ENCODE measurements around the gene CADM2.

The CADM2 gene

DNA sequence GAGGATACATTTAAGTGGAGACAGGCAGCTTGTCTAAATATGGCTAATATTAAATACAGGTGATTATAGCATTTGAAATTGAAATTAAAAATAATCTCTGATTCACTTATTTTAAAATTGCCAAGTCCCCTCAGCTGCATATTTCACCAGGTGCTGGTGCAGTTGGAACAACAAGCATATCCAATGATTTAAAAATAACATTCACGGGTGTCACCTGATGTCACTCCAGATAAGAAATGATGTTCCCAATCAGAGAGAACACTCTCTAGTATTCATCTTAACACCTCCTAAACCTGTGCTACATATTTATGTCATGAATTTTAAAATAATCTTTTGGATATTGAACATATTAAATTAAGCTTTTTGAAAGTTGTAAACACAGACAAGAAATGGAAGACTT is 249.9 kb downstream of the CADM2 start:
- no peak for DNase-seq

DNA sequence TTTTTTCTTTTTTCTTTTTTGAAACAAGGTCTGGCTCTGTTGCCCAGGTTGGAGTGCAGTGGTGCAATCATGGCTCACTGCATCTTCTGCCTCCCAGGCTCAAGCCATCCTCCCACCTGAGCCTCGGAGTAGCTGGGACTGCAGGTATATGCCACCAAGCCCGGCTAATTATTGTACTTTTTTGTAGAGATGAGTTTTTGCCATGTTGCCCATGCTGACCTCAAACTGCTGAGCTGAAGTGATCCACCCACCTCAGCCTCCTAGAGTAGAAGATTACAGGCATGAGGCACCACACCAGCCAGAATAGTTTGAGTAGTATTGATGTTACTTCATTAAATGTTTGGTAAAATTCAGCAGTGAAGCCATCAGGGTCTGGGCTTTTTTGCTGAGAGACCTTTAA is 251.8 kb downstream of the CADM2 start:
- no peak for DNase-seq

DNA sequence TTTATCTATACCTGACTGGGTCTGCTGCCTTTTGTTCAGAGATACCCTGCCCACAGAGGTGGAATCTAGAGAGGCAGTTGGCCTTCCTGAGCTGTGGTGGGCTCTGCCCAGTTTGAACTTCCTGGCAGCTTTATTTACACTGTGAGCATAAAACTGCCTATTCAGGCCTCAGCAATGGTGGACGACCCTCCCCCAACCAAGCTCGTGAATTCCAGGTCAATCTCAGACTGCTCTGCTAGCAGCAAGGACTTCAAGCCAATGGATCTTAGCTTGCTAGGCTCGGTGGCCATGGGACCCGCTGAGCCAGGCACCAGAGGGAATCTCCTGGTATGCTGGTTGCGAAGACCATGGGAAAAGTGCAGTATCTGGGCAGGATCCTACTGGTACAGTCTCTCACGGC is 270.2 kb downstream of the CADM2 start:
- DNase-seq, result no peak

DNA sequence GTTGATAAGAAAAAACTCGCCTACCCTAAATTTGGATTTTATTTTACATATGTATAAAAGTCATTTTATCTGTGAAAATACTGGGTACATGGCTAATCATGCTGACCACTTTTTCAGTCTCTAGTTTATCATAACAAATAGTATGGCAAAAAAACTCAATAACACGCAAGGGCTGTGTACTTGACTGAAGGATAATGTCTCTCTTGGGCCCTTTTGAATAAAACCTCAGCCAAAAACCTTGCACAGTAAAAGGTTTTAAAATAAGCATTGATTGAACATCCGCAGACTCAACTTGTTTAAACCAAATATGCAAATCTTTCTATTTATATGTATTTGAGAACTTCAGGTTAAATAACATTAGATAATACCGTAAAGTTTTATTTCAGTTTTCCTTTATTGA is 285.3 kb downstream of the CADM2 start:
- DNase-seq, result no peak

DNA sequence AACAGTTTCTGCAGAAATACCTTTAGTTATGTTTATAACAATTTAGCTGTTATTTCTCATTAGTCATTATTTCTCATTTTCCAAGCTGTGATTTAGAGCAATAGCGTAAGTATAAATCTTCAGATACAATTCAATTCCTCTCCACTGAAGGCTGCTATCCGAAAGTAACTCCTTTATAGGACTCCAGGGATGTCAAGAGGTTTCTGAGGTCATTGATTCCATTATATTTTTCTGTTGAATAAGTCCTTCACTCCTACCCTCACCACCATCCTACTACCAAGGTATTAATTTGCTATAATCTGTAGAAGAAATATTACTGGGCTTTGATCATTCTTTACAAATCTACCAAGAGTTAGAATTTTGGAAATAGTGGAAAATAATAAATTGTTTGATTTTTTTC is 285.7 kb downstream of the CADM2 start:
- no peak for DNase-seq

GRCh38 chr3:85251766-85252165 is 293.0 kb downstream of the CADM2 start:
- no peak for DNase-seq

- no peak for DNase-seq
Observed at GRCh38 chr3:85252686-85253085, 293.9 kb downstream of the CADM2 start.

- no peak for DNase-seq
Observed at GRCh38 chr3:85254738-85255137, 295.9 kb downstream of the CADM2 start.

- DNase-seq, result no peak
Observed at GRCh38 chr3:85255949-85256348, 297.2 kb downstream of the CADM2 start.

GRCh38 chr3:85258326-85258725 is 299.5 kb downstream of the CADM2 start:
- no peak for DNase-seq

DNA sequence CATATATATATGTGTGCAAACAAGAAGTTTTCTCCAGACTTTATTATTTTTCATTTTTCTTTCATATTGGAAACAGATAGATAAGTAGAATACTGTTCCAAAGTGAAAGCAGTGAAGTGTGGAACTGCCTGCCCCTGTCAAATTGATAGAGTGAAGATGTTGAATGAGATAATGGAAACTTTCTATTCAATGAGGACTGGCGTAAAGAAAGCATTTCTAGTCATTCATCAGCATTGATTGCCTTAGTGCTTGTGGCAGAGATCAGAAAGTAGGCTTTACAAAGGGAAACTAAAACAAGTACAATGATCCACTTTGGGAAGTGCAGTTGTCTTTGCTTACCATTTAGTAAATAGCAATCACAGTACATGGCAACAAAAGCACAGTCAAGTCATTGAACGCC is 300.0 kb downstream of the CADM2 start:
- DNase-seq, result no peak

DNA sequence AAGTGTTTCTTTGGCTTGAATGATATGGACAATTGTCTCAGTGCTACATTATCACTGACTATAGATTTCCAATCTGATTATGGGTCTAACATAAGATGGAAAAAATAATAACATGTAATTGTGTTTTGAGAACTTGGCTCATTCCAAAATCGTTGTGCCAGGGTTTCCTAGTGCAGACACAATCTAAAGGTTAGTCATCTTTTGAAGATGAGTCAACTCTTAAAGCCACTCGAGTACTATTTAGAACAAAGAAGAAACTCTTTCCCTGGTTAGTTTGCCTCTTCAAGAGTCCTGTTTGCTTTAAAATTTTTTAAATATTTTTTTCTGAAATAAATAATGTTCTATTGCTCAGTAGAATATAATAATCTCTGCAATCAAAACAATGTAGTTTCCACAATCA is 301.0 kb downstream of the CADM2 start:
- no peak for DNase-seq

DNA sequence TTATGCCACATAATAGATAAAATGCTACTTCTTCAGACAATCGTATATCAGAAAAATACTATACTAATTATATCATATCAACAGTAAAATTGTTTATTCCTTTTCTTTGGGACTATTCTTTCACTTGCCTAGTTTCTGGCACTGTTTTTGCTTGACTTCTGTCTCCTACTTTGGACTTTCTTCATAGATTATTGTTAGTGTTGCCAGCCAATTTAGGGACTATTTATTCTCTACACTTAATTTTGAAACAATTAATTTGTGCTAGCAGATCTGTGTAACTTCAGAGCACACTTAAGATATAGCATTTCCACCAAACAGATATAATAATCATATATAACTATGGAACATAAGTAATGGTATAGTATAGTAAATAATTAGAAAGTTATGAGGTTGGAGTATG is 305.6 kb downstream of the CADM2 start:
- DNase-seq, result no peak

- DNase-seq, result no peak
Observed at GRCh38 chr3:85270488-85270887, 311.7 kb downstream of the CADM2 start.

GRCh38 chr3:85271911-85272310 is 313.1 kb downstream of the CADM2 start:
- DNase-seq, result no peak

- no peak for DNase-seq
Observed at GRCh38 chr3:85288257-85288656, 329.5 kb downstream of the CADM2 start.

DNA sequence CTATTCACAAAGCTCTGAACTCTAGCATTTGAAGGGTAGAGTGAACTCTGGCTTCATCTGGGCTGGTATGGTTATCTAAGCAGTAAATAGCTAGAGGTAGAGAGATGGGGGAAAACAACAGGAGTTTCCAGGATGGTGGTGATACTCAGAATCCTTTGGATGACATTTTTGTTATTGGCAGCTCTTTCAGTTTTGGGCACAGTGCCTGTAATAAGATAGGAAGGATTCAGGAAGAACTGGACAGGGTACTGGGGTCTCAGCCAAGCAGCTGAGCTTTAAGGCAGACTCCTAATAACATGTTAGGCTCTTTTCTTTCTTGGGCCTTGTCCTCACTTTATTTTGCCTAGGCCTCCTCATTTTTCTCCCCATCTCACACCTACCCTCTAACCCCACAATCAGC is 338.5 kb downstream of the CADM2 start:
- no peak for DNase-seq

DNA sequence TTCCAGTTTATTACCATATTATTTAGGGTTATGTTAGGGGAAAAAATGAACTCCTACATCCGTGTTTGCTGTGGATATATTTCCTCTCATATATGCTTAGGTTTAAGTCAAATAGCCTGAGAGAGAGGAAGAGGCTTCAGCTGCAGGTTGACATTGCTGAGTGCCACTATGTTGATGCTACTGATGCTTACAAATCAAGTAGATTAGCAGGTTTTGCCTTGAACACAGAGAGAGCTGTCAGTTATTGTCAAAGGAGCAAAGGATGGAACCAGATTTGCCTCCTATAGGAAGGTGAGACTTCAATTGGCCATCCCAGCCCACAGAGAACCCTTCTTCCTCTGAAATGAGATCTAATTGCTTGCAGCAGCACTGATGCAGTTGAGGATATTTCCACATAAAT is 339.2 kb downstream of the CADM2 start:
- no peak for DNase-seq

DNA sequence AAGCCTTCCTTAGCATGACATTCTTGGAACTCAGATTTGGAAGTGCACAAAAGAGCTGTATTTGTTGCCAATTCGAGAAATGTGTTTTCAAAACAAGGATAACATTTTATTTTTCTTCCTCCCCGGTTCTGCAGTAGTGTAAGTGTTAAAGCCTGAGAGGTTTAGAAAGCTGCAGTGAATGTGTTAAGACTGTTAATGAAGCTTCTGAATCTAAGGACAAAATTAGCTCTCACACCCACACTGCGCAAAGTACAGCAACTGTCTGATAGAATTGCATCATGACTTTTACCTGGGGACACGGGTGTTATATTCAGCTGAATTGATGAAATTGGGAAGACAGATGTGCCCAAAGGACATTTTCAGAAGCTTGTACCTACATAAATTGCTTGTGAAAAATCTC is 344.4 kb downstream of the CADM2 start:
- no peak for DNase-seq

DNA sequence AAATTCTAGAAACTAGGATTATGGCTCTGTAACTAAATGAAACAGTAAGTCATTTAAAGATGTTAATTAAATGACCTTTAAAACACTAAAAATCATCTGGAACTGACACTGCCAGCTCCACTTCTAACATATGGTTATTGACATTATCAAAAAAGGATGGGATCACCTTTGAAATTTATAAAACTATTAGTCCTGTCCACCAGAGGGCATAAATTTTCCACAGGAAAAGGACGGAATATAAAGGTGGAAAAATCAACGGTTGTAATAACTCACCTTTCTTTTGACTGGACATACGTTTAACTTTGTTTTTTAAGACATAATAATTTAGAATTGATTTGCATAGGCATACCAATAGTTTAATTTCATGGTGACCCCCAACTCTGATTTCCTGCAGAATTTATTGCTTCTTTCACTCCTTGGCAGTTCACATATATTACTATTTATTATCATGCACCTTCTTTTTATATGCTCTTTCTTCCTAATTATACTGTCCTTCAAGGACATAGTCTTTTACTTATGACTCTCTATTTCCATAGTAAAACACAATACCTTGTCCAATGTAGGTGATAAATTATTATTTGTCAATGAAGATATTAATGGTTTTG is 345.7 kb downstream of the CADM2 start:
- no peak for DNase-seq

DNA sequence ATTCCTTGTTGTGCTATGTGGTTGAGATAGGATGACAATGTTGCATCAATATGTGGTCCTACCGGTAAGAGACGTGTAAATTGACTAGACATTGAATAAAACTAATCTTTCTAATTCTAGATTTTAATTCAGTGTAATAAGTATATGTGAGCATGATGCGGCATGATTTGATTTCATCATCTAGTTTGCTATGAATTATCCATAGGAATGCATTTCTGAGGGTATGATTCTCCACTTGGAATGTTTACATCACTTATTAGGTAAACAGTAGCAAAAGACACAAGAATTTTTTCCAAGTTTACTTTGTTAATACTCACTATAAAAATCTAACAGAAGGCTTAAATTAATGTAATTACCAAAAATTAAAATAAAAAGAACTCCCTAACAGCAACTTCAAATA is 353.5 kb downstream of the CADM2 start:
- no peak for DNase-seq

GRCh38 chr3:85313380-85313779 is 354.6 kb downstream of the CADM2 start:
- DNase-seq, result no peak

DNA sequence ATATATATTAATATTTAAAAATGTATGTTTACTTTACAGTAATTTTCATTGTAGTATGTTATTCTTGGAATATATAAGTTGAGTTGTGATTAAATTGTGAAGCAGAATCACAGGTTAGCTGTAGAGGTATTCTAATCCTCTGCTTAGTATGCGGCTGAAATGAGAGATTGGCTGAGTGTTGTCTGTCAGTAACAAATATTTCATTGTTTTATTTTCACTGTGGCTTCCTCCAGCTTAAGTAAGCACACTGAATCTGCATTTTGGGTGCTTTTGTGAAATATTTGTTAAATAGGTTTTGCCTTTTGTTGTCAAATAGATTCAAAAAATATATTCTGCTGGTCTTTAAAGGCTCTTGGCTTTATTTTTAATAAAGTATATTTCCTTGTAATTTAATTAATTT is 357.5 kb downstream of the CADM2 start:
- DNase-seq, result no peak

- no peak for DNase-seq
Observed at GRCh38 chr3:85321892-85322291, 363.1 kb downstream of the CADM2 start.

DNA sequence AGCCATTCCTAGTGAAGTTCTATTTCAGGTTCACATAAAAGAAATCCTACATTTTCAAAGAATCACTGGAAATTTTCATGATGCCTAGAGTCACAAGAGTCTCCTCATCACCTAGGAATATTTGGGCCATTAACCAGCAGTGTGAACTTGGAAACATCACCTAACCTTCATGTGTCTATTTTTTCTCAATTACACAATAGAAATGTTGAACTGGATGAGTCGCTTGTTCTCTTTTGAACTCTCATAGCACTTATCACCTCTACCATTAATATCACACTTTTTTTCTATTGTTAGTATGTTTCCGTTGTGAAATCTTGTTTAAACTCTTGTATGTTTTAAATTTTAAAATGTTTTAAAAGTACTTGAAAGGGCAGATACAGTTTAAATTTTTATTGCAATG is 371.3 kb downstream of the CADM2 start:
- no peak for DNase-seq

- no peak for DNase-seq
Observed at GRCh38 chr3:85337895-85338294, 379.1 kb downstream of the CADM2 start.
